ENCODE data around the gene NCK1.

The NCK1 gene

GRCh38 chr3:136861890-136862616, at the start of gene NCK1:
NCK1 (plus strand) TSS chr3:136862208; CDS start chr3:136928002, 65,794 bp downstream.
- peak; percentile 96 for DNase-seq

DNA sequence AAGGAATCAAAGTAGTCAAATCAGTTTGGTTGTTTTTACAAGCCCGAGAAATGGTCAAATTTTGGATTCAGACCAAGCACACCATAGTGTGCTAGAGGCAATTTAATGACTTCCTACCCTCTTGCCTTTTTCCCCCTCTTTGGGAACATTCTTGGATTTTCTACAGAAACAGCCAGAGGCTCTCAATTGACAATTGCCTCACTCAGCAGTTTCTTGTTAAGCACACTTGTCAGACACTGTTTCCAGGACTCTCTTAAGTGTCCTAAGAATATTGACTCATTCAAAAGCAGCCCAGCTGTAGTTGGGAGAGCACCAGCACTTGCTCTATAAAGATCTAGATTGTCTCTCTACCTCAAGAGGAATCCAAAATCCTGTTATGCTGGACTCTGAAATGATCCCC, 44.6 kb upstream of the NCK1 start:
- no peak for DNase-seq

GRCh38 chr3:136818191-136818768, 43.7 kb upstream of the NCK1 start:
- DNase-seq, result no peak

GRCh38 chr3:136818769-136819391, 43.1 kb upstream of the NCK1 start, which contains the start of gene SLC35G2:
SLC35G2 (plus strand) TSS chr3:136819126; CDS start chr3:136854461, 35,335 bp downstream.
- DNase-seq, result peak; percentile 3

GRCh38 chr3:136819392-136819730, 42.6 kb upstream of the NCK1 start:
- no peak for DNase-seq

DNA sequence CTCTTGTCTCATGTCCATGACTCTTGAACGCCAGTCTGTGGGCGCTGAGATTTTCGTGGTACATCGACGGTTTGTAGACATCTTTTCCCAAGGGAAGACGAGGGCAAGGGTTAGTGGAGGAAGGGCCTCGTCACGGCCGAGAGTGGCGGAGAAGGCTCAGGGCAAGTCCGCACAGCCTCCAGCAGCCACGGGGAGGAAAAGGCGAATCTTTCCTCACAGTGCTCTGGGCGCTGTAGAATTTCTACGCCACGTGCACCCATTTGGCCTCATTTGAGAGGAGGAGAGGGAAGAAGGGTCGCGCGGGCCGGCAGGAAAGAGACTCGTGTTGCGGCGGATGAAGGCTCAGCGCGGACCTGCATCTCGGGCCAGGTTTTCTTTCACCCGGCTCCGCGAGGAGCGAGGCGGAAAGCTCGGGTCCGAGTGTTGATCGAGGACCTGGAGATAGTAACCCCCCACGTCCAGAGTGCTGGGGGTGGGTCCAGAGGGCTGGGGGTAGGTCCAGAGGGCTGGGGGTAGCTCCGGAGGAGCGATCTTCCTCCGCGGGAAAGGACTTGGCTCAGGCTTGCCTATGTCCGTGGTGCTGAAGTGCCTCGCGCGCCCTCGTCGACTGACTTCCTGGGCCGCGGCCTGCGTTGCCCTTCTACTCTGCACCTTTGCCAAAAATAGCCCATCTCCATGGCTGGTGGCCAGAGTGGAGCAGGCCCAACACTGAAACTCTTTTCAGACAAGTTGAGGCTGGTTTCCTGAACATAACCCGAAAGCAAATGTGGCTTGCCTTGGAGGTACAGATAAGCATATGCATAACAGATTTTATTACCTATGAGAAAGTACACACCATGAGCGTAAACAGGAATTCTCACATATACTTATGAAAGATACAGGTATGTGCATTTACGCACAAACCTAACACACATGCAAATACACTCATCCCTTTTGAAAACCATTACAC, 42.0 kb upstream of the NCK1 start:
- no peak for DNase-seq

DNA sequence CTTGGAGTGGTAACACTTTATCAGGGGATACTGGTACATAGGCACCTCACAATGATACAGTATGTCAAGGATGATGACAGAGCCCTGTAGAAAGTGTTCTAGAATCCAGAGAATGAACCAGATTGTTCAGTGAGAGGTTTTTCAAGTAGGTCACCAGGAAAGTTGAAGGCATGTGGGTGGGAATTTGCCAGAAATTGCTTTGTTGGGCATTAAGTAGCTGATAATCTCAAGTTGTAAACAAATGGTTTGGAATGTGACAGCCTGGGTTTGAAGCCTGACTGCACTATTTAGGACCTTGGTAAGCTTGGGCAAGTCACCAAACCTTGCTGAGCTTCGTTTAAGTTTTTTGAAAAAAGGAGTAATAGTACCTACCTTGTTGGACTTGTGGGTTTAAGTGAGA, 30.5 kb upstream of the NCK1 start:
- DNase-seq, result no peak

GRCh38 chr3:136835089-136835812, 26.8 kb upstream of the NCK1 start:
- DNase-seq, result no peak

DNA sequence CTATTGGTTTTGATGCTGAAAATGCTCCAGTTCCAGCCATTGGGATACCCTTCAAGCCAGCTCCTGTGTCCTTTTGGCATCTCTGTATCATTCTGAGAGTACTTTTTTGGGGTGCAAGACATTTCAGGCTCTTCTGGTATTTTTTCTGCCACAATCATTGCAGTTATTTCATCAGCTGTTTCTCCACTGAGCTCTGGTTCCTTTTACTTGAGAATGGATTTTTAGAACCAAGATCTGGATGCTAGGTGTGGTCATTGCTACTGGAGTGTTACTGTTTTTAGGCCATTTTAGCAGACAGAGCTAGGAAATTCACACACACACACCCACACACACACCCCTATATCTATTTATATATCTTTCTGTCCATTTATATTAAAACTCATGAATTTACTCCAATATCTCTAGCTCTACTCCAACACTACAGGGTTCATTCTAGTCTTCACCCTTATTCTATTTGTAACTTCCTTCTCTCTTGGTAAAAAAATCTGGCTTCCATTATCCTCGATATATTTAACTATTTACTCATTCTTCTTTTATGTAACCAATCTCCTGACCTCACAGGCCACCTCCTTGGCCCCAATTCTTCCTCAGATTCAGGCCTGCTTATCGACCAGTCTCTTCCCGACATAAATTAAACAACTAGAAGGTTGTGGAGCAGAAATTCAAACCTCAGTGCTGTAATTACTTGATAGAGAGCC, 26.0 kb upstream of the NCK1 start:
- no peak for DNase-seq

DNA sequence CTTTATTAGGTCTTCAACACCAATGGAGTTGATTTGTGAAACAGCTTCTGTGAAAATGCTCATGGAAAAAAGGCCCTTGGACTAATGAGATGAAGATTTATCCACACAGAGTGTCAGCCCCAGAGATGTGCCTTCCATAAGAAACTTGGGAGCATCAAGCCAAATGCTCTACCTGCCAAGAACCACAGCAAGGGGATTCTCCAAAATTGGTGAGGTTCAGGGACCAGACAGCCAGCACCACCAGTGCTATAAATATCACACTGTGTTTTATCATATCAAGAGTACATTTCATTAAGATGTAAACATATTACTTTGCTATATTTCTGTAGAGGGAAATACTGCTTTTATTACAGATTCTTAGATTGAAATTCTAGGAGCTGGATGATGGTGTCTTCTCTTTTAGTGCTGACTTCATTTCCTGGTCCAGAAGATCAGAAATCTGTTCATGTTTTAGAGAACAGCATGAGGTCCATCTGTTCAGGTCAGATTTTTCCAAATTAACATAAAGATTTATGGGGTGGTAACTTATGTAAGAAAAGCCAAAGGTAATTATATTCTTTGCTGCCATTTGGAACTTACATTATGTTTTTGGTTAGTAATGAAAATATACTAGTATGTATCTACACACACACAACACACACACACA, 25.4 kb upstream of the NCK1 start:
- no peak for DNase-seq

GRCh38 chr3:136838641-136839555, 23.1 kb upstream of the NCK1 start:
- DNase-seq, result no peak

- no peak for DNase-seq
Observed at GRCh38 chr3:136839556-136839931, 22.5 kb upstream of the NCK1 start.

DNA sequence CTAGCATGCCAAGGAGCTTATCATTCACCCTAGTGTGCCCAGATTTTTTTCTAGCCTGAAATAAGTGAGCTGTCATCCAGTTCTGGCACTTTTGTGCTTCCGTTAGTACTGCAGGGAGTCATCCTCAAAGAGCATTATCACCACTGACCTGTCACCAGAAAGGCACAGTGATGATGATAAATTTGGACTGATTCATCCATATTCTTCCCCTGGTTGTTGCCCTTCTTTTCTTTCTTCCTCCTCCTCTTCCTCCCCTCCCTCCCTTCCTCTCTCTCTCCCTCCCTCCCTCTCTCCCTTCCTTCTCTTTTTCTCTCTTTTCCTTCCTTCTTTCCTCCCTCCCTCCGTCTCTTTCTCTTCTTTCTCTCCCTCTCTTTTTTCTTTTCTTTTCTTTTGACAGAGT, 21.8 kb upstream of the NCK1 start:
- no peak for DNase-seq

DNA sequence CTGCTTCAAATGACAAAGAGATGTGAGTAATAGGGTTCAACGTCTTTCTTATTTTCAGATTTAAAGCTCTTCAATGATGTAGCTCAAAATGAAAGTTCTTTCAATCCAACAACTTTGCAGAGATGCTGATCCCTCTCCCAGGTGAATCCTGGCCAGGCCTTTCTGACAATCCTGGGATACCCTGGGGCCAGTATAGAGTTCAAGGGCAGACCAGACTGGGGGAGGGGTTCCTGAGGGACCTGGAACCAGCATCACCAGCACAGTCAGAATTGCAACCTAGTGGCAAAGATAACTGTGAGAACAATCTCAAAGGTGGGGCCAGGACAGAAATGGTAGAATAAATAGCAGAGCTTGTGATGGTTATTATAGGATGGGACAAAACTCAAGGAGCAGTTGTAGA, 19.7 kb upstream of the NCK1 start:
- no peak for DNase-seq

DNA sequence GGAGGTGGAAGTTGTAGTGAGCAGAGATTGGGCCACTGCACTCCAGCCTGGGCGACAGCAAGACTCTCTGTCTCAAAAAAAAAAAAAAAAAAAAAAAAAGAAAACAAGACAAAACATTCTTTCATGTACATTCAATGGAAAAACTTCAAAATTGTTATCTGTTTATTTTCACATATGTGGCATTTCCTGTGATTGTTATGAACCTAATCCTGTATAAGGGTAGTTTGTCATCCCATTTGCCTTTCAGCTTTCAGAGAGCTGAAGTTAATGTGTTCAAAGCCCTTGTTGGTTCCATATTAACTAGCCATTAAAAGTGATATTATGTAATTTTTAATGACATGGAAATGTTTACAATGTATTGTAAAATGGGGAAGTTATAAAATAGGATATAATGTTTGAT, 17.3 kb upstream of the NCK1 start:
- DNase-seq, result no peak

DNA sequence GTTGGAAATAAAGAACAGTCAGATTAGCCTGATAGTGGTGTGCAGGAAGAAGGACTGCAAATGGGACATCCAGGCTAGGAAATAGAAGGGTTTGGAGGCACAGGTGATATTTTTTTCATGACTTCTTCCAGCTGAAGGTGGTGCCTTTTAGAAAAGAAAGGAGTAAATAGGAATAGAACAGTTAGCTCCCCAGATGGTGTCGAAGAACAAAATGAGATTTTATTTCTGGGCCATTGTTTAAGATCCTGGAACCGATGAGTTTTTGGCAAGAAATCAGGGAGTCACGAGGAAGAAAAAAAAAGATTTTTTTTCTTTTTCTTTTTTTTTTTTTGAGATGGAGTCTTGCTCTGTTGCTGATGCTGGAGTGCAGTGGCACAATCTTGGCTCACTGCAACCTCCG, 9.8 kb upstream of the NCK1 start:
- no peak for DNase-seq

GRCh38 chr3:136856665-136857064, 5.3 kb upstream of the NCK1 start:
- DNase-seq, result peak; percentile 67

GRCh38 chr3:136858381-136858780, 3.6 kb upstream of the NCK1 start:
- peak; percentile 61 for DNase-seq

DNA sequence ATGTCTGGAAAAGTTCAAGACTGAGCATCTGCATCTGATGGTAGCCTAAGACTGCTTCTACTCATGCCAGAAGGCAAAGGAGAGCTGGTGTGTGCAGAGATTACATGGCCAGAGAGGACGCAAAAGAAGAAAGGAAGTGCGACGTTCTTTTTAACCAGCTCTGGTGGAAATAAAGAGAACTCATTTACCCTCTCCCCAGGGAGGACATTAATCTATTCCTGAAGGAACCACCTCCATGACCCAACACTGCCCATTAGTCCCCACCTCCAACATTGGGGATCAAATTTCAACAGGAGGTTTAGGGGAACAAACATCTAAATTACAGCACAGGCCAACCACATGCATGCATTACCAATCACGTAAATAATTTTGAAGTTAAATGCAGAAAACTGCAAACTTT, 1.5 kb upstream of the NCK1 start:
- no peak for DNase-seq

DNA sequence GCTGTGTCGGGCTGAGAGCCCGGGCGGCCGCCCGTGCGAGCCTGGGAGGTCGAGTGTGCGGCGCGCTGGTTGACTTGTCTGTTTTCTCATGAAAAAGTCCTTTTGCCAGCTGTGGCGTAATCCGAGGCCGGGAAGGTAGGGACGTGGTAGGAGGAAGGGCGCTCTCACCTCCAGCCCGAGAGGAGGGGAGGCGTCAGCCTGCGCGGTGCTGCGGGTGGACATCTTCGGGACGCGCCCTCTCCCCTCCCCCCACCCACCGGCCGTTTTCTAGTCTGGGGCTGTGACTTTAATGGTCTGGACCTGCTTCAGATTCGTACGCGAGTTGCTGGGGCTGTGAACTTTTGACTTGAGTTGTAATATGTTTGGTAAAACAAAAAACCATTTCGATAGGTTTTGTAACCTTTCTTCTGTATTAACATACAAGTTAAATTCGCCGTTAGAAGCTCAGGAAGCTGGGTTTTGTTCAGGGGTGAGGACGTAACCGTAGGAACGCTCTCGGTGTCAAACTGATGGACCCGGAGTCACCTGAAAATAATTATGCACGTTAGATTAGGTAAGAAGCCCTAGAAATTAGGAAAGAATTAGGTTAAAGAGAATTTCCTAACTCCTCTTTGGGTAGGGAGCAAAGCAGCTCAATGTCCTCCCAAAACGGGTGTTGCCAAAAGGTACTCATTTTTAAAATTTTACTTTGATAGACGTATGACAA, 762 bp downstream of the NCK1 start:
- DNase-seq, result peak; percentile 32
